GM18873 (cell line): ENCODE results near the gene CD79A.

Experiments used
- ATAC-seq: cut with Tn5 transposase; IDR thresholded peaks from one replicate; pipeline ENCODE4 v1.9.1; 2021; ENCODE audit warnings: mild to moderate bottlenecking, moderate library complexity, moderate number of reproducible peaks; ENCODE audit not compliant: unreplicated experiment, low FRiP score

Gene CD79A

GRCh38 chr19:41876847-41877832 lies at the start of gene CD79A:
Gene CD79A (plus strand): TSS chr19:41877279. CDS start chr19:41877305, 26 bp downstream.
- ATAC-seq: peak; percentile 64

DNA sequence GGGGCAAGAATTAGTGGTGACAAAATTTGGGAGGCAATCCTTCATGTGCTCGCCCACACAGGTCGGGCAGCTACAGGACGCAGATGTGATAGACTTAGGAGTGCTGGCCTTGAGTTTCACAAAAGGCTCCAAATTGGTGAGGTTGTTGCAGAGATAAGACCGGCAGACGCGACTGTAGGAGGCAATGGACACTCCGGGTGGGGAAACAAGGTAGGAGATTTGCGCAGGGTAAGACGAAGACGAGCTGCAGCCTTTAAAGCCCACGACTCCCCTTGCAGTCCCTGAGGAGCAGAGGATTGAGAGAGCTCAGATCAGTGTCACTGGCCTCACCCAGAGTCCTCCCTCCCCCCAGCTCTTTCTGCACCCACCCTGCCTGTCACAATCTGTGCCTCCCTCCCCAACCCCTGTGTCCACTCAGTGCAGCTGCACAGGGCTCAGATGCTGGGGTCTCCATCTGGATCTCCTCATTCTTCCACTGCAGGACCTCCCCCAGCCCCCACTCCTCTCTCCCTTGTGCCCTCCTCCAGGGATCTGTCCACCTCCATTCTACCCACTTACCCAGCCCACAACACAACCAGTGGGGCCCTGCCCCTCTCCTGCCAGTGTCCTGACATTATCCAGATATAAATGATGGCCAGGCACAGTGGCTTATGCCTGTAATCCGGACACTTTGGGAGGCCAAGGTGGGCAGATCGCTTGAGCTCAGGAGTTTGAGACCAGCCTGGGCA lies 38.9 kb upstream of the CD79A start:
- ATAC-seq: no peak

DNA sequence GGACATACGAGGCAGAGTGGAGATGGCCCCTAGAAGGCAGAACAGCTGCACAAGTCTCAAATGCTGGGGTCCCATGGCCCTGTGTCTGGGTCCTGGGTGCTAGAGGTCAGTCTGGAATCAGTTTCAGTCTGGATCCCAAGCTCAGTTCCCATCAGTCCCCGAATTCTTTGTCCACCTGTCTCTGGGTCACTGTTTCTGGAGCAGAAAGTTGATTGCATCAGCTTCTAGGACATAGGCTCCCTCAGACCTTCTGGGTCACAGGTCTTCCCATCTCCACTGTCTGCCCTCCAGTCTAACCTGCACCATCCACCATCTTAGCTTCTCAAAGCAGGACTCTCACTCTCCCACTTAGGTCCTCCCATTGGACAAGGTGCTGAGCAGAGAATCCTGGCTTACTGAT lies 37.9 kb upstream of the CD79A start:
- ATAC-seq: no peak

- ATAC-seq: no peak
Measured at GRCh38 chr19:41843371-41843770, 33.7 kb upstream of the CD79A start.

GRCh38 chr19:41844601-41845000 lies 32.5 kb upstream of the CD79A start, which contains the start of gene LYPD4:
Gene LYPD4 (minus strand): TSS chr19:41844683. CDS start chr19:41839285, 5,398 bp downstream.
- ATAC-seq: no peak

- ATAC-seq: no peak
Measured at GRCh38 chr19:41845001-41845050, 32.3 kb upstream of the CD79A start, which contains the start of gene DMRTC2. Gene DMRTC2 (plus strand): TSS chr19:41845042. CDS start chr19:41847429, 2,387 bp downstream.

DNA sequence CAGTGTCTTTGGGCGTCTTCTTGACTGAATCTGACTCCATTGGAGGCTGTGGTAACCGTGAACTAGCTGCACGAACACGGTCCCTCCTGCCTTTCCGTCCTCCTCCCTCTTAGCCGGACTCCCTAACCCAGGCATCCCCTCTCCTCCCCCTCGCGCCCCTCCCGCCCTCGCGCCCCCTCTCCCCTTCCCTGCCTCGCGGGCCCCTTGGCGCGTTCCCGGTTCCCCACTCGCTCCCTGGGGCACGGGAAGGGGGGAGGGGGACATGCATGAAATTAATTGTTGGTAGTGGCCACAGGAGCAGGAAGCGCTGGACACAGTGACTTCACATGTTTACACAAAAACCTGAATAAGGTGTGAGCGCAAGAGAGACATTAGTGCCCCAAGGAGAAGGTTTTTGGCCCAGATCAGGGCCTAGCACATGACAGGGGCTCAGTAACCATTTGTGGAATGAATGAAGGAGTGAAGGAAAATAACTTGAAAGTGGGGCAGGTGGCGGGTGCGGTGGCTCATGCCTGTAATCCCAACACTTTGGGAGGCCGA lies 32.0 kb upstream of the CD79A start:
- no peak for ATAC-seq

DNA sequence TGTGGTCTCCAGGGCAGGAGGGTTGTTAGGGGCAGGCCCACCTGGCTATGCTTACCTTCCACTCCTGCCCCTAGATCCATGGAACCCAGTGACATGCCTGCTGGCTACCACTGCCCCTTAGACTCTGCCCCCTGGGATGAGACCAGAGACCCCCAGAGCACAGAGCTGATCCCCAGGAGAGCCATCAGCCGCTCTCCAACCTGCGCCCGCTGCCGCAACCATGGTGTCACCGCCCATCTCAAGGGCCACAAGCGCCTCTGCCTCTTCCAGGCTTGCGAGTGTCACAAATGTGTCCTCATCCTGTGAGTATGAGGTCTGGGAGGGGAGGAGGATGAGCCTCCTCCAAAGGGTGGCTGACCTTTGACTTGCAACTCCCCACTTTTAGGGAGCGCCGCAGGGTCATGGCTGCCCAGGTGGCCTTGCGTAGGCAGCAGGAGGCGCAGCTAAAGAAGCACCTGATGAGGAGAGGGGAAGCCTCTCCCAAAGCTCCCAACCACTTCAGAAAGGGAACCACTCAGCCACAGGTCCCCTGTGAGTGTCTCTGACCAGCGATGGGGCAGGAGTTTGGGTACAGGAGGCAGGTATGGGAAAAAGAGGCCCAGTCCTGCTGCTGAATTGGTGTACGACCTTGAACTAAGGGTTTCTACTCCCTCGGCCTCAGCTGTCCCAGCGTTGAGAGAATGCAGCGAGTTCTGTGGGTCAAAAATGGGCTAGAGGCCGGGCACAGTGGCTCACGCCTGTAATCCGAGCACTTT lies 29.6 kb upstream of the CD79A start:
- ATAC-seq: no peak

DNA sequence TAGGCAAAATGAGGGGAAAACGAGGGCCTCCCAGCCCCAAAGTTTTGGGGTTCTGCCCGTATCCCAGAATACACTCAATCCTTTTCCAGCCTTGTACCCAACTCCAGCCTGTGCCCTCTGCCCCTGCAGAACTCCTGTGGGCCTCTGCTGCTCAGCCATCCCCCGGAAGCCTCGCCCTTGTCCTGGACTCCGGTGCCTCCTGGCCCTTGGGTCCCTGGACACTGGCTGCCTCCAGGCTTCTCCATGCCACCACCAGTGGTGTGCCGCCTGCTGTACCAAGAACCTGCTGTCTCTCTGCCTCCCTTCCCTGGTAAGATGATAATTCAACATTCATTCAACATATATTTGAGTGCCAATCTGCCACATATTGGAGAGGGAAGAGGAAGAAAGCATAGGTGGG lies 28.4 kb upstream of the CD79A start:
- ATAC-seq: no peak

GRCh38 chr19:41849067-41849466 lies 28.0 kb upstream of the CD79A start:
- ATAC-seq: no peak

- ATAC-seq: no peak
Measured at GRCh38 chr19:41850381-41850780, 26.7 kb upstream of the CD79A start.

DNA sequence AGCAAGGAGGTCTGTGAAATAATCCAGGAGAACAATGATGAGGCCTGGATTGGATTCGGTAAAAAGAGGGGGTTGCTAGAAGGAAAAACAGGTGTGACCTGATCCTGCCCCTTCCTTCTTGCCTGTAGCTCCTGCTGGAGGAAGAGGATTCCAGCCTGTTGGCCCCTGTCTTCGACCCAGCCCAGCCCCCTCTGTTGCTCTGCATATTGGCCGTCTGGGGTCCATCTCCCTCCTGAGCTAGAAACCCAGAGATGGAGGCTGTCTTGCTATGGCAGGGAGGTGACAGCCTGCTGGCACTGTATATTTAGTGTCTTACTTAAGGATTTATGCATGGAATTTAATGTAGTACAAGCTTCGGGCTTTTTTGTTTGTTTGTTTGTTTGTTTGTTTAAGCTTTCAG lies 25.6 kb upstream of the CD79A start:
- no peak for ATAC-seq

DNA sequence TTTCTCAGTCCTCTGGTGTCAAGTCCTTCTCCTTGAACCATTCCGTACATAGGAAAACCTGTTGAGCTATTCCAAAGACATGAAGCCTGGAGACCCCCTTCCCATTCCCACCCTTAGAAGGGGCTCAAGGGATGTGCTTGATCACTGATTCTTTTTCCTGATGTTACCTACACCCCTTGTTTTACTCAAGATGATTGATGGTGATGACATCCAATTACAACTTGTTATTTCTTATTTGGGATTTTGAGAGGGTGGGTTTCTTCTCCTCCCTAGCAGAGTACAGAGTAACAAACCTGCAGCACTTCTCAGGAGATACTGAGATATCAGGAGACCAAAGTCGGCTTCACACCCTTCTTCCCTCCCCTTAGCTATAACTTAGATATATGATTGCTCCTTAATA lies 23.7 kb upstream of the CD79A start:
- ATAC-seq: no peak

GRCh38 chr19:41853768-41854167 lies 23.3 kb upstream of the CD79A start:
- no peak for ATAC-seq

- ATAC-seq: no peak
Measured at GRCh38 chr19:41859213-41859617, 17.9 kb upstream of the CD79A start.

GRCh38 chr19:41859618-41860418 lies 17.3 kb upstream of the CD79A start, which contains the start of gene RPS19:
Gene RPS19 (plus strand): TSS chr19:41860255. CDS start chr19:41860775, 520 bp downstream.
- peak; percentile 71 for ATAC-seq

- no peak for ATAC-seq
Measured at GRCh38 chr19:41860419-41861115, 16.5 kb upstream of the CD79A start.

DNA sequence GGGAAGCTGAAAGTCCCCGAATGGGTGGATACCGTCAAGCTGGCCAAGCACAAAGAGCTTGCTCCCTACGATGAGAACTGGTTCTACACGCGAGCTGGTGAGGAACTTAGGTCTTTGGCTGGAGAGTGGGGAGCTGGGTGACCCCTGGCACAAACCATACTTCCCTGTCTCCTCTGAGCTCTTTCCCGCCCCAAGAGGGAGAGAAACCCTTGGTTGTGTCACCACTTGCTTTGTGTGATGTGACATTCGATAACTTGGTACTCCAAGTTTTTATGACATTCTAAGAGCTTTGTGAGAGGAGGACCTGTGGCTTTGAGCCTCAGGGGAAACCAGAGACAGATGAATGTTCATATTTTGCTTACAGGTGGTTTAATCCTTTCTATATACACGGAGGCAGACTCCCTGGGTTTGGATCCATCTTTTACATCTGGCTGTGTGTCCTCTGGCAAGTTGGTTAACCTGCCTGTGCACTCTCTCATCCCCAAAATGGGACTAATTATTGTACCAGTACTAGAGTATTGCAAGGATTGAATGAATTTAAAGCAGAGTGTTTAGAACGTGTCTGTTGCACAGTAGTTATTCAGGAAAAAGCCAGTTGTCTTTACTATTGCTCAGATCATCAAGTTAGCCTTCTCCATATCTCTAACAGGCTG lies 15.8 kb upstream of the CD79A start:
- ATAC-seq: no peak

- ATAC-seq: no peak
Measured at GRCh38 chr19:41861846-41862245, 15.2 kb upstream of the CD79A start.
